GM12873 (cell line): Measurements from ENCODE around the gene OR4B1.

Source experiments
- TF ChIP-seq, protein P1 (sequence below): IDR thresholded peaks from 2 replicates; pipeline ENCODE4 v1.5.1; 2012; ENCODE audit warnings: low read depth, mild to moderate bottlenecking, moderate library complexity, low read length, control low read depth; ENCODE audit not compliant: insufficient read depth; ENCODE audit errors: missing control alignments

OR4B1 gene, protein sequence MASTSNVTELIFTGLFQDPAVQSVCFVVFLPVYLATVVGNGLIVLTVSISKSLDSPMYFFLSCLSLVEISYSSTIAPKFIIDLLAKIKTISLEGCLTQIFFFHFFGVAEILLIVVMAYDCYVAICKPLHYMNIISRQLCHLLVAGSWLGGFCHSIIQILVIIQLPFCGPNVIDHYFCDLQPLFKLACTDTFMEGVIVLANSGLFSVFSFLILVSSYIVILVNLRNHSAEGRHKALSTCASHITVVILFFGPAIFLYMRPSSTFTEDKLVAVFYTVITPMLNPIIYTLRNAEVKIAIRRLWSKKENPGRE

DNA sequence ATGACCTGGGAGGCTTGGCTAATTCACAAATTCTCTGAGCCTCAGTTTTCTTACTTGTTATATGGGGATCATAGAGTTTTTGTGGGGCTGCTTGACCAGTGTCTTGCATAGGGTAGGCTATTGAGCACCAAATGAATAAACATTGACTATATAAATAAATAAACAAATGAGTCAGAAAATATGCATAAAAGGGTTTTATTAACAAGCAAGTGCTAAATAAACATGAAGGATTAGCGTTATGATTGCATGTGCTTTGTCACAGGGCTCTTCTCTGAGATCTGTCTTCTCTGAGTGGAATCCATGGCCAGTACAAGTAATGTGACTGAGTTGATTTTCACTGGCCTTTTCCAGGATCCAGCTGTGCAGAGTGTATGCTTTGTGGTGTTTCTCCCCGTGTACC, at the start of gene OR4B1:
TSS of gene OR4B1 (plus strand) at position 301 of the 400 bp plus-strand sequence. CDS start at position 301, 0 bp downstream.
- TF ChIP-seq, protein P1, sequence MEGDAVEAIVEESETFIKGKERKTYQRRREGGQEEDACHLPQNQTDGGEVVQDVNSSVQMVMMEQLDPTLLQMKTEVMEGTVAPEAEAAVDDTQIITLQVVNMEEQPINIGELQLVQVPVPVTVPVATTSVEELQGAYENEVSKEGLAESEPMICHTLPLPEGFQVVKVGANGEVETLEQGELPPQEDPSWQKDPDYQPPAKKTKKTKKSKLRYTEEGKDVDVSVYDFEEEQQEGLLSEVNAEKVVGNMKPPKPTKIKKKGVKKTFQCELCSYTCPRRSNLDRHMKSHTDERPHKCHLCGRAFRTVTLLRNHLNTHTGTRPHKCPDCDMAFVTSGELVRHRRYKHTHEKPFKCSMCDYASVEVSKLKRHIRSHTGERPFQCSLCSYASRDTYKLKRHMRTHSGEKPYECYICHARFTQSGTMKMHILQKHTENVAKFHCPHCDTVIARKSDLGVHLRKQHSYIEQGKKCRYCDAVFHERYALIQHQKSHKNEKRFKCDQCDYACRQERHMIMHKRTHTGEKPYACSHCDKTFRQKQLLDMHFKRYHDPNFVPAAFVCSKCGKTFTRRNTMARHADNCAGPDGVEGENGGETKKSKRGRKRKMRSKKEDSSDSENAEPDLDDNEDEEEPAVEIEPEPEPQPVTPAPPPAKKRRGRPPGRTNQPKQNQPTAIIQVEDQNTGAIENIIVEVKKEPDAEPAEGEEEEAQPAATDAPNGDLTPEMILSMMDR, result no peak

DNA sequence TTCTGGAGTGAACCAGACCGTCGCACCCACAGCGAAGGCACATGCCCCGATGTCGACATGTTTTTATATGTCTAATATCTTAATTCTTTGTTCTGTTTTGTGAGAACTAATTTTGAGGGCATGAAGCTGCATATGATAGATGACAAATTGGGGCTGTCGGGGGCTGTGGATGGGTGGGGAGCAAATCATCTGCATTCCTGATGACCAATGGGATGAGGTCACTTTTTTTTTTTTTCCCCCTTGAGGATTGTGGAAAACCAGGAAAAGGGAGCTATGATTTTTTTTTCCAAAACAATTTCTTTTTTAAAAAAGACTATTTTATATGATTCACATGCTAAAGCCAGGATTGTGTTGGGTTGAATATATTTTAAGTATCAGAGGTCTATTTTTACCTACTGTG, 49.2 kb upstream of the OR4B1 start:
- TF ChIP-seq, protein P1, result no peak

DNA sequence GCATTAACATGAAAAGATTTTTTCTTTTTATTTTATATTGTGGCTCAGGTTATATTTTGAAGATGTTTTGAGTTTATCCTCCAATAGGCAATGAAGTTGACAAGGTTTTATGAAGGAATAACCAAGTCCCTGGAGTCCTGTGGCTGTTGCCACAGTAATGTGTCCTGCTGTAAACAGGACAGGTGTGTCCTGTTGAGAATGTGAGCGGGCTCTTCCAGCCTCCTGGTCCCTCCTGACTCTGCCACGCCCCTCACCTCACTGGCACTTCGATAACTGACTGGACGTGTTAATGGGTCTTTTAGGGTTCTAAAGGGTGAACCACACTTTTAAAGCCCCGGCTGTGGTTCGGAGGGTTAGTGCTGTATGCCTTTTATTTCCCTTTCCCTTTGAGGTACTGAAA, 47.8 kb upstream of the OR4B1 start:
- TF ChIP-seq, protein P1, result no peak

DNA sequence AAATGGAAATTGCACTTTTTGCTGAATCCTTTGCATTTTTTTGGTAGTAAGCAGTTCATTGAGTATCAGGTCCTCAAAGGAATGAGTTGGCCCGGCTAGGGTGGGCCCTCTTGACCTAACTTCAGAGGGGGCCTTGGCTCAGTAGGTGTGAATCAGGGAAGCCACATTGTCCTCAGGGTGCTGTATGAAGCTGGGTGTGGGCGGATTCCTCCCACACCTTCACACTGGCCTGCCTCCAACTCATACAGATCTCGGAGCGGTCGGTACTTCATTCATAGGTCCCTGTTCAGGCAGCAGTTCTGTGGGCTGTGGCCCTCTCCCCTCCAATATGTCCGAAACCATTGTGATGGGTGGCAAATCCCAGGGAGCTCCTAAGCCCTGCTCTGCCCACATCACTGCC, 47.4 kb upstream of the OR4B1 start:
- TF ChIP-seq, protein P1, result no peak

DNA sequence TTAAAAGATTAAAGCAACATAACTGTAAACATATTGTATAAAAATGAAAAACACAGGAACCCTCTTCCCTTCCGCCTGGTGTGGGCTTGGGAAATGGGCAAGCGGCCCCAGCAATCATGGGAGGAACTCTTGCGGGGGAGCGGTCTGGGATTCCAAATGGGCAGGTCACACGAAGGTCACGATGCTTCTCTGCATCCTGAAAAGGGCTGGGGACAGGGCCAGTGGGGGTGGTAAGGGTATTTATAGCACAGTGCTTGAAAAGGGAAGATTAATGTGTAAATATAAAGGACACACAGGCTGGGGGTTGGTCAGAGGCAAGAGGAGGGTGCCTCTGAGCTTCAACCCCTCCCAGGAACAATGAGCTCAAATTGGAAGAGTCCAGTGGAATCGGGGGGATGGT, 46.9 kb upstream of the OR4B1 start:
- TF ChIP-seq, protein P1, result no peak

DNA sequence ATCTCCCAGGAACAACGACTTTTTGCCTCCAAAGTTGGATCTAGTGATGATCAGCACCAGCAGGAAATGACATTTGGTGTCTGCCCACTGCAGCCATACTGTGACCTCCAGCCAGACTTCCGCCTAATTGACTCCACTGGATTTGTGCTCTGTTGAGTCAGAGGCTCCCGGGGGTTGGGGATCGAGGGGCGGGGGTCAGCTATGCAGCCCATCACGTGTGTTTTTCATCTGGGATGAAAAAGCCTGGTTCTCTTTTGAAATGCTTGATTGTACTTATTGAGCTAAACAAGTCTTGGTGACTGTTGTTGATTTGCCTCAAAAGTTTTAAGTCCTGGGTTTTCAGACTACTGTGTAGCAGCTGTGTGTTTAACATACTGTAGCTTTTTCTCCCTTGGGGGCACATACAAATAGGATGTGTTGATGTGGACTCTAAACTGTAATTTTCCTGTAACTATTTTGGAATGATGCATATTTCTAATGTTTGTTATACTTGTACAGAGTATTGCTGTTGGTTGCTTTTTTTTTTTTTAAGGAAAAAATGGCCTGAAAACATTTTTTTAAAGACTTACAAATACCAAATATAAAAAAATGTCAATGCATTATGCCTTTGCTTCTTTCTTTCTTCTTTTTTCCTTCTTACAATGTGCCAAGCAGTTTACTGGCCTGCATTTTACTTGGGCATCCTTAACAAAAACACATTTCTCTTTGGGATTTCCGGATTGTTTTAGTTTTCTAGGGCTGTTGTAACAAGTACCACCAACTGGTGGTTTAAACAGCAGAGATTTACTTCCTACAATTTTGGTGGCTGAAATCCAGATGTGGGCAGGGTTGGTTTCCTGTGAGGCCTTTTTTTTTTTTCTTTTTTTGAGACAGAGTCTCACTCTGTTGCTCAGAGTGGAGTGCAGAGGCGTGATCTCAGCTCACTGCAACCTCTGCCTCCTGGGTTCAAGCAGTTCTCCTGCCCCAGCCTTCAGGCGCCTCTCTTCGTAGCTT, 46.1 kb upstream of the OR4B1 start:
- TF ChIP-seq, protein P1, result no peak
